NCI-H524 treated with DMSO at 0.1 percent for 48 hours (cell line): Measurements from ENCODE around the gene HADH.
"Not testable (repeated sequence)": the region's sequence is repeated elsewhere in the genome, so short reads cannot be mapped to it uniquely, and the experiment has no call there.

Experiments
- DNase-seq: peaks from one replicate; lab custom pipeline; 2025; lab: John Stamatoyannopoulos, UW

The HADH gene

DNA sequence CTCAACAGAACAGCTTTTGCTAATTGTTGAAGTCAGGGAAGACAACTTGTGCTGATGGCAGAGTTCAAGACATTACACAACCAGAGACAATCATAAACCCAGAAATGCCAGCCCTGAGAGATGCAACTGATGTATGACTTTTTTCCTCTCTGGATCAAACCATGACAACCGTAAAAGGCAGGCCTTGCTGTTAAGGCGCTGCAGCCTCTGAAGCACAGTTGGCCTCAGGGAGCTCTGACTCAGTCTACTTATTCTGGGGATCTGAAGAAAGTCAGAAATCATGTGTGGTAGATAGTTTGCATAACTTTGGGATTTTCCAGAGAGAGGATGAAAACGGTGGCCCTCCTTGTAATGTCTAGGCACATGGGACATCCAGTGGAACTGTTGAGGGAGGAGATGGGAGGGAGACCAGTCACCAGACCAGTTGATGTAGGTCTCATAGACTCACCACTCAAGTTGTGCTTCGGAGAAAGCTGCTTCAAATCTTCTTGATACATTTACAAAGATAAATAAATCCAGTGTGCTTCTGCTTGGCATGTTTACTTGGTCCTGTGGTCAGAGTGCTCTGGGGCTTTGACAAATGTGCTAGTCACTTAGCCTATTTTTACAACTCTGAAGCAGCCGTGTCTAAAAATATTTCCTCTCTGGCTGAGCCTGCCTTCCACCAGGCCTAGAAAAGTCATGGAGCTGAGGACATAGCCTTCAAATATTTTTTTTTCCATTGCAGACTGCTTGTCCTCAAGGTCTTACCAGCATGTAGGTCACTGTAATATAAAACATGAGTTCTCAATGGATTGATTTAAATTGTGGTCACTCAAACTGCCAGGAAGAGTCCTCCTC, 7.5 kb downstream of the HADH start:
- no peak for DNase-seq

- DNase-seq: no peak
Observed at GRCh38 chr4:107997794-107998193, 8.1 kb downstream of the HADH start.

GRCh38 chr4:107999932-108000539, 10.3 kb downstream of the HADH start:
- DNase-seq: peak; percentile 1

GRCh38 chr4:108001540-108002135, 11.9 kb downstream of the HADH start:
- no peak for DNase-seq

DNA sequence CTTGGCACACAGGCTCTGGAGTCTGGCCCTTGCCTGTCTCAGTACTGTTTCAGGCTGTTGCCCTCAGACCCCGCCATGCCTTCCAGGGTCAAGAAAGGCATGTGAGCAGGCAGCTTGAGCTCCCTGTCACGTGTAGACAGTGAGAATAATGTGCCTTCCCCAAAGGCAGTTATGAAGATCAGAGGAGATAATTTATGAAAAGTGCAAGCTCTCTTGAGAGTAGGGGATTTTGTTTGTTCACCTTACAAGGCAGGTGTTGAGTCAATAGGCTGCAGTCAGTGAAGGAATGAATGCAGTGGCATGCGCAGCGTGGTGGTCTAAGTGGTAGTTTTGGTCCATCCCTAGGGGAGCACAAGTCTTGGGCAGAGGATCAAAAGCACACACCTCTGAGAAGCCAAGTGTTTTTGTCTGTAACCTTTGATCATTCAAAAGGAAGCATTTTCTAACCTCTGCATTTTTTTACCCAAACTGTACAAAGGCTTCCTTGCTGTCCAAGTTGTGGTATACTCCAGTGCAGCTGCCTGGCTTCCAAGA, 14.4 kb downstream of the HADH start:
- DNase-seq: no peak

DNA sequence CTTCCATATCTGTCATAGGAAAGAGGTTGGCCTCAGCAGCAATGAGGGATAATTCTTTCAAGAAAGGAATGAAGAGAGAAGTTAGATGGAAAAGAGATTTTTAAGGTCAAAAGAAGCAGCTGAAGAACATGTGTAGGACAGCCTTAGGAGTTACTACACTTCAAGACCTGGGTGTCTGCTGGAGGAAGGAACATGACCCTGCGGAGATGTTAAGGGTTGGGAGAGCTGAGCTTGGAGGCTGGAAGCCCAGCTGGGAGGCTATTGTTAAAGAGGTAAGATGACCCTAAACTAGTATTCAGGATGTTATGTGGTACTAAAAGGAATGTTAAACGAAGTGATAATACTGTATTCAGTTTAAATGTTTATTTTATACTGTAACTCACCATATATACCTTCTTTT, 15.0 kb downstream of the HADH start:
- DNase-seq: no peak

GRCh38 chr4:108005807-108006206, 16.1 kb downstream of the HADH start:
- no peak for DNase-seq

DNA sequence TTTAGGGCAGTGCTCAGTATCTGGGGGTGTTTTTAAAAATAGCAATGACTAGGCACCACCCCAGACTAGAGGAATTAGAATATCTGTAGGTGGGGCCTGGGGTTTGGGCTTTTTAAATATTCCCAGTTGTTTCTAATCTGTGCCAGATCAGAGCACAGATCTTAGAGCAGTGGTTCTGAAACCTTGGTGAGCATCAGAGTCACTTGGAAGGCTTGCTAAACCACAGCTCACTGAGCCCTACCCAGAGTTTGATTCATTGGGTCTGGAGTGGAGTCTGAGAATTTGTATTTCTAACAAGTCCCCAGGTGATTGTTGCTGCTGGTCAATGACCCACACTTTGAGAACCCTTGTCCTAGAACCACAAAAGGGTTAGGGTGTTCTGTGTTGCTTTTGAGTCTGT, 16.7 kb downstream of the HADH start:
- no peak for DNase-seq

DNA sequence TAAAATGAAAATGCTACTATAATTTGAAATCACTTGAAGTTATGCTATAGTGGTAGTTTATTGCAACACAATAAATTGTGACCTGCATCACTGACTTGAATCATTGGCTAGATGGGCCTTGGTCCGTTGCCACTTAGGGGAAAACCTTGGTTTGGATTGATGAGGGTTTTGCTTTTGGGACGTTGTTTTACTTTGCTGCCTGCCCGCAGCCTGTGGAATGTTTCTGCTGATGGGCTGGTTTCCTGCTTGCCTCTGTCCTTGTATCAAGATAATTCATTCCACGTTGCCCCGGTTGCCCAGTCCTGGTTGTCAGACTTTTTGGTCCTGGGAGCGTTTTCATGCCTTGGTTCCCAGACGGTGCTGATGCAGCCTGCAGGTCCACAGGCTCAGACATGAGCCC, 18.3 kb downstream of the HADH start:
- no peak for DNase-seq

DNA sequence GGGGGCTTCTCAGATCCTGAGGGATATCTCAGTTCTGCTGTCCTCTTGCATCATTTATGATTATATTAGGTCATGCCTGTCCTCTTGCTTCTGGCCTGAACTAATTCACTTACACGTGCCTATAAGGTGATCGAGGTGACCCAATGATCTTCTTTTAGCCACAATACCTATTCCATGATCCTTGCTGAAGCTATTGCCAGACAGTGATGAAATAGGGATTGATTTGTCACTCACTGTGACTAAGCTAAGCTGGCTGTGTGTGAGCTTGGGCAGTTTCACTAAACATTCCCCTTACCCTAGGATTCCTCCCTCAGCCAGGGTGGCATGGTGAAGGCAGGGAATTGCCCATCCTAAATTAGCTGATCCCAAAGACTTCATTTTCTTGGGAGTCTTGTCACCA, 19.0 kb downstream of the HADH start:
- DNase-seq: no peak

DNA sequence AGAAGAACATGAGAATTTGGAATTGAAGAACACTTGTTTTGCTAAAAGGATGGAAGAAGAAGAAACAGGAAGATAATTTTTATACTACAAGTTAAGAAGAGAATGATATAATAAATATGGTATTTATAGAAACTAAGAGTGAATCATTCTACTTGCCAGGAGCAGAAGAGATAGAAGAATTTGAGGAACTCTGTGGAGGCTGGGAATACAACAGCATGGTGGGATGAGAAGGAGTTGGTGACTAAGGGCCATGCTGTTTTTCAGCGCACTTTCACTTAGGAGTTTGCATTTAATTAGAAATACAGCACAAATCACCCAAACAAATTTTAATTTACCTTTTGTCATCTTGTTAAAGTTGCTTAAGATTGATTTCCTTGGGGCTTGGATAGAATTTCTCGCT, 20.5 kb downstream of the HADH start:
- DNase-seq: no peak

- not testable (repeated sequence) for DNase-seq
Observed at GRCh38 chr4:108012382-108012781, 22.7 kb downstream of the HADH start.

DNA sequence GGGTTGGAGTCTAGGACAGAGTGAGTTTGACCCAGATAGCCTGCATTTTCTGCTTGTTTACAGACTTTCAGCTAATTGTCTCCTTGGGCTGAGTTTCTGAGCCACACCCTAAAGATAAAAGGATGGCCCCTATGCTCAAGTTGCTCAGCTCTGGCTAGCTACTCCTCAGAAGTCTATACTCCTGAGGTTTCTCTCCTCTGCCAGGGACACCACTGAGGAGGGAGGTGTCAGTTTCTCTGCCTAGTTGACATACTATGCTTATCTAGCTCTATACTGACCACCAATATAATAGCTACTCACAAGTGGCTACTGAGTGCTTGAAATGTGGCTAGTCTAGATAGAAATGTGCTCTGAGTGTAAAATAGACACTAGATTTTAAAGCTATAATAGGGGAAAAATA, 23.6 kb downstream of the HADH start:
- DNase-seq: no peak

GRCh38 chr4:108013955-108014354, 24.3 kb downstream of the HADH start:
- no peak for DNase-seq

DNA sequence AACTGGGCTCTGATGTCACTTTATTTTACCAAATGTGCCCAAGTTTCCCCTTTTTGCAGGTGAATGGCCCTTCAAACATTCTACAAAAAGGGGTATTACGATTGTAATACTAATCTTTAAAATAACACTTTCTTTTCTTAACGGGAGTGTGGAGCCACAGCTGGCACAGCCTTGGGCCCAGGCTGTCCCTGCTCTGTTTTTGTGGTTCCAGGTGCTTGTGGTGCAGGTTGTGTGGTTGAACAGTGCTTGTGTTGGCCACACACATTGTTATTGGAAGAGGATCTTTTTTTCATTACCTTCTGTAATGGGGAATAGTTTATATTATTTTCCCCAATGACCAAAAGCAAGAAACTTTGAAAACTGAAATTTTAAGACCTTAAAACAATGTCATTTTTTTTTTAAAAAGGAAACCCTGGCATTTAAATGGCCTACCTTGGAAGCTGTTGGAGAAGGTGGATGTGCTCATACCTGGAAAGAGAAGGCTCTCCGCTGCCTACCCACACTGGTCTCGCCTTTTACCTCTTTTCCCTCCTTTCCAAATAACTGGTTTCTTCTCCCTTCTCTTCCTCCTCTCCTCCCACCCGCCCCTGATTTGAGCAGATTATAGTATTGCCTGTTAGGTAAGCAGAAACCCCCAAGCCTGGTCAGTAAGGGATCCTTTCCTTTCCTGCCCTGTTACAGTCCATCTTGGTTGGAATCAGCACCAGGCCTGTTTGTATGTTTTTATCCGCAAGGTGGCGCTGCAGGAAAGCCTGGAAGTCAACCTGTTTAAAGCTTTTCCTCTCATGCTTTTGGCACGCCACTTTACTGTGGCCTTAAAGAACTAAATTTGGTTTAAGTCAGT, 28.6 kb downstream of the HADH start:
- DNase-seq: no peak

DNA sequence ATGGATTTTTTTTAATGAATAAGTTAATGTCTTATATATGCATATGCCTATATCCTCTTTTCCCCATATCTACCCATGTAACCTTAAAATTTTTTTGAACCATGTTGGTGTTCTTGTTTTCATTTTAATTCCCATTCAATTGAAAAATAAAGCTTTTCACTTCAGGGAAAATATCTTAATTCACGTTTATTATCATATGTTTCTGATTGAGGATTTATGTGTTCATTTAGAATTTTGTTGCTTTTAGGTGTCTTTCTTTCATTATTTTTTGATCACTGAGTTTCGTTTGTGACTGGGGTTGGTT, 29.1 kb downstream of the HADH start:
- no peak for DNase-seq

GRCh38 chr4:108024085-108024877, 34.6 kb downstream of the HADH start:
- no peak for DNase-seq

GRCh38 chr4:108024878-108025165, 35.1 kb downstream of the HADH start:
- no peak for DNase-seq

DNA sequence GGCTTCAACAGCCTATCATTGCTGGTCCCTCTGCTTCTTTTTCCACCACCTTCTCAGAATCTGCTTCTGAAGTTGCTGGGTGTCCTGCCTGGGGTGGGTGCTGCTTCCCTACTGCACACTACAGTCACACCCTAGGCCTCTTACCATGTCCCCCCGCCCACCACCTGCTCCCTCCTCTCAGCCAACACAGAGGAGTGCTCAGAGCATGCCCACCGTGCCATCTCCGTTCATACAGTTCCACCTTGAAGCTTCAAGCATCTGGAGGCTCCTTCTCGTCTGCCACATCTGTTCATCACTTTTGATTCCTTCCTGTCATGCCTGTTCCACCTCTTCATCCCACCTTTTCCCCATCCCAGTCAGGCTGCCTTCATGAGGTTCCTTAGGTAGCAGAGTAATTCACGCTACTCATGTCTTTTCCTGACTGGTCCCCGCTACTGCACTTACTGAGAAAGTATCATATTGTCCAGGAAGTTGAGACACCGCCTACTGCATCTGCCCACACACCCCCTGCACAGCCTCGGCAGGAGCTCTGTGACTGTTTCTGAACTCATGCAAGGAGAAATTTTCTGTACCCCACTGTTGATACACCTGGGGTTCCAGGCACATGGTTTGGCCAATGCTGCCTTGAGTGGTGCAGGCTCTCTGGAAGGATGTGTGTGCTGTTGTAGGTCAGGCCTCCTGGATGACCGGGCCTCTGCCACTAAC, 39.5 kb downstream of the HADH start:
- no peak for DNase-seq

DNA sequence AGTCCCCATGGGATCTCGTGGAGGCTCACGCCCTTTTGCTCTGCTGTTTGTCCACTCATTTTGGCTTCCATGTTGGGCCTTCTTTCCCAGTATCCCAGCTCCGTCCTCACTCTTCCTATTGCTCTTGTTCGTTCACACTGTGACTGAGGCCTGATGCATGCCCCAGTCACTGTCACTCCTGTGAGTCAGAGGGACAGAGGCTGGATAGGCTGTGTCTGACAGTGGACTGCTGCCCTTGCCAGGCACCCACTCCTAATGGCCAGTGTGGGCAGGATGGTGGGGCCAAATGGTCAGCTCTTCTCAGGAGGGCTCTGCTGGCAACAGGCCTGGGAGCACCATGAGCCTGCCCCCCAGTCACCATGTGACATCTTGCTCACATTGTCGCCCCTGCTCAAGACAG, 40.0 kb downstream of the HADH start:
- DNase-seq: no peak

- peak; percentile 12 for DNase-seq
Observed at GRCh38 chr4:108030332-108030731, 40.6 kb downstream of the HADH start.
